ENCODE measurements around the gene MYL3. TPM values are rescaled to one million over a fixed set of nuclear protein-coding genes. Genes with fewer than 3 reads are reported as not detected.

Gene MYL3
- total and polyA plus RNA-seq, 2 experiments from 2014 or later = 2,390 to 3,027 TPM

DNA sequence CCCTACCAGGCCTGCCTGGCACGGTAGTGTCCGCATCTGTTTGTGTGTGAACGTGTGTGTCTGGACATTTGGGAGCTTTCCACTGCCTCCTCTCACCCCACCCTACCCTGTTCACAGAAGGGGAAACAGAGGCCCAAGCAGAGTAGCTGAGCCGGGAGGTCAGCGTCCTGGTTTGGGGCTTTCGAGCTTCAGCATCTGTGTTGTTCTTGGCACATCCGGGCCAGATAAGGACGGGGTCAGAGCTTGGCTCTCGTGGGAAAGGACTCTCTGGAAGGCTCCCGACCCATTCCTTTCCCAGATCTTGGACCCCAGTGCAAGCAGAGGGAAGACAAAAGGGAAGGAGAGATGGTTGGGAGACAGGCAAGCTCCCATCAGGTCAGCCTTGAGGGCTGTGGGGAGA lies 8.0 kb upstream of the MYL3 start:
- TF ChIP-seq, protein P1, sequence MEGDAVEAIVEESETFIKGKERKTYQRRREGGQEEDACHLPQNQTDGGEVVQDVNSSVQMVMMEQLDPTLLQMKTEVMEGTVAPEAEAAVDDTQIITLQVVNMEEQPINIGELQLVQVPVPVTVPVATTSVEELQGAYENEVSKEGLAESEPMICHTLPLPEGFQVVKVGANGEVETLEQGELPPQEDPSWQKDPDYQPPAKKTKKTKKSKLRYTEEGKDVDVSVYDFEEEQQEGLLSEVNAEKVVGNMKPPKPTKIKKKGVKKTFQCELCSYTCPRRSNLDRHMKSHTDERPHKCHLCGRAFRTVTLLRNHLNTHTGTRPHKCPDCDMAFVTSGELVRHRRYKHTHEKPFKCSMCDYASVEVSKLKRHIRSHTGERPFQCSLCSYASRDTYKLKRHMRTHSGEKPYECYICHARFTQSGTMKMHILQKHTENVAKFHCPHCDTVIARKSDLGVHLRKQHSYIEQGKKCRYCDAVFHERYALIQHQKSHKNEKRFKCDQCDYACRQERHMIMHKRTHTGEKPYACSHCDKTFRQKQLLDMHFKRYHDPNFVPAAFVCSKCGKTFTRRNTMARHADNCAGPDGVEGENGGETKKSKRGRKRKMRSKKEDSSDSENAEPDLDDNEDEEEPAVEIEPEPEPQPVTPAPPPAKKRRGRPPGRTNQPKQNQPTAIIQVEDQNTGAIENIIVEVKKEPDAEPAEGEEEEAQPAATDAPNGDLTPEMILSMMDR (IDR thresholded peaks at IDR 0.05; ENCODE audit: low read depth, low read length) = no peak
- H3K4me1 ChIP-seq (ENCODE audit: low read depth) = peaks cover 66% of the 10 kb centered on the region
- H3K9me3 ChIP-seq (ENCODE audit: low read depth) = no peaks in the 10 kb centered on the region
- H3K27ac ChIP-seq = no peak overlapping the region
- H3K4me3 ChIP-seq = no peak overlapping the region
- no peaks in the 10 kb centered on the region for H3K27me3 ChIP-seq
- DNase-seq (ENCODE audit: low read depth in 1 of 2, low spot score in 1 of 2) = peak in 1 of 2 donors; percentile 69
- H3K36me3 ChIP-seq = no peaks in the 10 kb centered on the region

DNA sequence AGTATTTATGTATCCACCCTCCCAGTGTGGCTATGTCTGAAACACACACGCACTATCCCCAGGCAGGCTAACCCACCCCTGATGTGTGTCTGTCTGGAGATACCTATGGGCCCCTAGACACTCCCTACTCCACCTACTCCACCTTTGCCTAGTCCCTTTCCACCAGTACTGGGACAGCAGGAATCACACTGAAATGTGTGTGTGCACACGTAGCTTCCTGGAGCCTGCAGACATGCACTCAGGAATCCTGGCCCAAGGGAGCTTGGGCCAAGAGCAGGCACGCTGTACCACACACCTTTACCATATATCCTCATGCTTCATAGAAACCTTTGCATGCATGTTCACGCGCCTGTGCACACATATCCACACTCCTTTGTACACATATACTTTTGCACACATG lies 7.4 kb upstream of the MYL3 start:
- H3K27ac ChIP-seq = no peak overlapping the region
- H3K9me3 ChIP-seq (ENCODE audit: low read depth) = no peaks in the 10 kb centered on the region
- no peak for DNase-seq (ENCODE audit: low read depth in 1 of 2, low spot score in 1 of 2)
- H3K27me3 ChIP-seq = no peaks in the 10 kb centered on the region
- no peak overlapping the region for H3K4me3 ChIP-seq
- no peaks in the 10 kb centered on the region for H3K36me3 ChIP-seq
- TF ChIP-seq, protein P1 (IDR thresholded peaks at IDR 0.05; ENCODE audit: low read depth, low read length) = no peak
- peaks cover 63% of the 10 kb centered on the region for H3K4me1 ChIP-seq (ENCODE audit: low read depth)

DNA sequence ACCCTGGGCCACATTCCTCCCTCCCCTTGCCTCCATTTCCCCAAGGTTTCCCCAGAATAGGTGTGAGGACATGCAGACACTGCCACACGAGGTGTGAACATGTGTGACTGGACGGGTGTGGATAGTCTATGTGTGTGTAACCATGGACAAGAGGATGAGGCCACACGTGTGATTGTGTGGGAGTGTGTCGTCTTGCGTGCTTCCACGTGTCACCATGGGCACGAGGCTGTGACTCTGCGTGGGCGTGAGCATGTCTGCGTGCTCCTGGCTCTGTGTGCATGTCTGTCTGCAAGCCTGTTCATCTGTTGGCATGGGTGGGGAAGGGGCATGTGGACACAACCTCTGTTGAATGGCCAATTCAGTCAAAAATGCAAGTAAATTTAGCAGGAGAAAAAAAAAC lies 6.2 kb upstream of the MYL3 start:
- Histone ChIP-seq H3K27me3 (no peaks in the 10 kb centered on the region), H3K4me1 (ENCODE audit: low read depth) (peaks cover 59% of the 10 kb centered on the region)

DNA sequence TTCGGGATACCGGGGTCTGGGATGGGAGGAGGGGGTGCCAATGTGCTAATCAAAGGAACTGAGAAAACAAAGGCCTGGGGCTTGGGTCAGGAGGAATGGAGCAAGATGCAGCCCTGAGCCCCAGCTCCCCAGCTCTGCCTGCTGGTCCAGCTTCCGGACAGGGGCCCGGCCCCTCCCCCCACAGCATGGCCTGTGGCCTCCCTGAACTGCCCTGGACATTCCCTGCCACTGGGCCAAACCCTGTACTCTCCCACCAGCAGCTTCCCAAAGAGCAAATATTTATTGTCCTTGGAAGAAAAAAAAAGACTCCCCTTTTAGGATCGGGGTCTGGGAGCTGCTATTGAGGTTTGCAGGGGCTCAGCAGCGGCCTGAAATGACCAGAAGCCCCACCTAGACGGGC lies 5.7 kb upstream of the MYL3 start:
- TF ChIP-seq, protein P1 (IDR thresholded peaks at IDR 0.05; ENCODE audit: low read depth, low read length) = no peak
- Histone ChIP-seq H3K9me3 (ENCODE audit: low read depth) (no peaks in the 10 kb centered on the region), H3K4me1 (ENCODE audit: low read depth) (peaks cover 59% of the 10 kb centered on the region), H3K36me3 (no peaks in the 10 kb centered on the region), H3K4me3 (no peak overlapping the region), H3K27me3 (no peaks in the 10 kb centered on the region), H3K27ac (no peak overlapping the region)
- no peak for DNase-seq (ENCODE audit: low read depth in 1 of 2, low spot score in 1 of 2)

More for the DNA sequence above, 6.2 kb upstream of the MYL3 start:
- TF ChIP-seq, protein P1 (IDR thresholded peaks at IDR 0.05; ENCODE audit: low read depth, low read length) = no peak
- Histone ChIP-seq H3K9me3 (ENCODE audit: low read depth) (no peaks in the 10 kb centered on the region), H3K4me3 (no peak overlapping the region), H3K36me3 (no peaks in the 10 kb centered on the region), H3K27ac (no peak overlapping the region)
- no peak for DNase-seq (ENCODE audit: low read depth in 1 of 2, low spot score in 1 of 2)

DNA sequence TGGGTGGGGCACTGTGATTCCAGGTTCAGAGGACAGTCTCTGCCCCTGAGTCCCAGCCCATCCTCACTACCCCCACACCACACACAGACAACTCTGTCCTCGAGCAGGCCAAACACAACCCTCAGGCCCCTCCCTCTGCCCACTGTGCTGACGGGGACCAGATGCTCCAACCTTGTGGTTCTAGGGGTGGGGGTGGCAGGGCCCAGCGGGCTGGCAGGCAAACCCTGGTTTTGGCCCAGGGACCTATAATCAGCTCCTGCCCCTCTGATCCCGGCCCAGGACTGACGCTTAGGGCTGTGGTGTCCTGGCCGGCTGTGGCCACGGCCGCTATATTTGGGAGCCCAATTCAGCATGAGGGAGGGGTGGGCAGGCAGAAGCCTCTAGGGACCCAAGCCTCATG lies 5.0 kb upstream of the MYL3 start:
- TF ChIP-seq, protein P1 (IDR thresholded peaks at IDR 0.05; ENCODE audit: low read depth, low read length) = no peak
- Histone ChIP-seq H3K27me3 (no peaks in the 10 kb centered on the region), H3K4me3 (no peak overlapping the region), H3K9me3 (ENCODE audit: low read depth) (no peaks in the 10 kb centered on the region), H3K36me3 (no peaks in the 10 kb centered on the region), H3K27ac (no peak overlapping the region), H3K4me1 (ENCODE audit: low read depth) (peaks cover 55% of the 10 kb centered on the region)
- DNase-seq (ENCODE audit: low read depth in 1 of 2, low spot score in 1 of 2) = no peak

DNA sequence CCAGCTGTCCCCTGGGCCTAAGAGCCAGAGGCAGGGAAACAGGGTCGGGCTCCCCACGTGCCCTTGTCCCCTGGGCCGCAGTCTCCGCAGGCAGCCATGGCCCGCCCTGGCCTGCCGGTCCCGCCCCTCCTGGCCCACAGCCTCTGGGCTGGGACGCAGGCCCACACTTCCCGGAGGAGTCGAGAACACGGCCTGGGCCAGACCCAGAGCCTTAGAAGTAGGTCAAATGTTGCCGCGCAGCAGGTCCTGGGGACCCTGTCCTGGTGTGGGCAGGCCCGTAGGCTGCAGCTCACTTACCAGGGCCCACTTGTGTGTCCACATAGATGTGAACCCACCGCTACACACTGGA lies 4.3 kb upstream of the MYL3 start:
- TF ChIP-seq, protein P1 (IDR thresholded peaks at IDR 0.05; ENCODE audit: low read depth, low read length) = no peak
- Histone ChIP-seq H3K4me1 (ENCODE audit: low read depth) (peaks cover 47% of the 10 kb centered on the region), H3K27me3 (no peaks in the 10 kb centered on the region)

More for the DNA sequence above, 4.3 kb upstream of the MYL3 start:
- Histone ChIP-seq H3K27ac (no peak overlapping the region), H3K36me3 (no peaks in the 10 kb centered on the region), H3K9me3 (ENCODE audit: low read depth) (no peaks in the 10 kb centered on the region), H3K4me3 (no peak overlapping the region)
- DNase-seq (ENCODE audit: low read depth in 1 of 2, low spot score in 1 of 2) = peak in 1 of 2 donors; percentile 88

Data from cardiac muscle cell (in vitro differentiated cells and primary cell).